NT2/D1 (cell line): Measurements from ENCODE around the gene EMILIN1.

ENCODE experiments used
- DNase-seq: peaks from one replicate; pipeline ENCODE4 v3.0.0-alpha.2; 2011; ENCODE audit warnings: low read depth, low spot score
- H3K27me3 ChIP-seq: 2 replicates; pipeline ENCODE4 v1.6.0; 2011; ENCODE audit warnings: mild to moderate bottlenecking; ENCODE audit not compliant: insufficient read length, insufficient read depth
- H3K36me3 ChIP-seq: 2 replicates; pipeline ENCODE4 v1.6.1; 2011; ENCODE audit warnings: mild to moderate bottlenecking, low read length, mixed read lengths; ENCODE audit not compliant: insufficient read depth, insufficient read length
- H3K4me1 ChIP-seq: 2 replicates; pipeline ENCODE4 v1.5.1; 2011; ENCODE audit not compliant: insufficient read depth, insufficient read length
- H3K4me3 ChIP-seq: 2 replicates; pipeline ENCODE4 v1.5.1; 2011; ENCODE audit warnings: low read depth; ENCODE audit not compliant: insufficient read length
- H3K9ac ChIP-seq: 2 replicates; pipeline ENCODE4 v1.6.0; 2011; ENCODE audit warnings: low read depth; ENCODE audit not compliant: insufficient read length
- H3K9me3 ChIP-seq: 2 replicates; pipeline ENCODE4 v1.5.1; 2011; ENCODE audit warnings: mild to moderate bottlenecking, low read length; ENCODE audit not compliant: insufficient read depth
- SUZ12 ChIP-seq: IDR thresholded peaks from 2 replicates; pipeline ENCODE4 v1.6.1; 2011; ENCODE audit not compliant: insufficient read length, insufficient read depth; ENCODE audit errors: extremely low read depth
- YY1 ChIP-seq: IDR thresholded peaks from 2 replicates; pipeline ENCODE4 v1.6.1; 2011; ENCODE audit not compliant: insufficient read length, insufficient read depth
- ZNF274 ChIP-seq: IDR thresholded peaks from 2 replicates; pipeline ENCODE4 v1.6.1; 2011; ENCODE audit warnings: mild to moderate bottlenecking, low read depth, low read length

EMILIN1 gene

GRCh38 chr2:27078267-27079194, at the start of gene EMILIN1:
Gene EMILIN1, plus strand, starts transcription at chr2:27078615. Its CDS starts 451 bp downstream, at chr2:27079066.
- H3K4me1 ChIP-seq: peaks cover 5% of the 10 kb centered on the region
- DNase-seq: no peak
- H3K27me3 ChIP-seq: no peaks in the 10 kb centered on the region
- H3K4me3 ChIP-seq: no peak within 1 kb of the TSS
- no peaks in the 10 kb centered on the region for H3K9me3 ChIP-seq
- TF ChIP-seq ZNF274 (no peak), SUZ12 (no peak), YY1 (no peak)
- H3K9ac ChIP-seq: peak within 1 kb of the TSS; percentile 61
- H3K36me3 ChIP-seq: no peaks in the 10 kb centered on the region

- DNase-seq: no peak
- peaks cover 4% of the 10 kb centered on the region for H3K4me1 ChIP-seq
- H3K27me3 ChIP-seq: no peaks in the 10 kb centered on the region
- H3K9ac ChIP-seq: no peak overlapping the region
- no peaks in the 10 kb centered on the region for H3K9me3 ChIP-seq
- H3K4me3 ChIP-seq: no peak overlapping the region
- peaks cover 51% of the 10 kb centered on the region for H3K36me3 ChIP-seq
- no peak for TF ChIP-seq SUZ12
- TF ChIP-seq ZNF274: no peak
- TF ChIP-seq YY1: no peak
Measured at GRCh38 chr2:27029051-27029450, 49.4 kb upstream of the EMILIN1 start.

GRCh38 chr2:27032495-27033252, 45.7 kb upstream of the EMILIN1 start, which contains the start of gene TMEM214:
Gene TMEM214, plus strand, starts transcription at chr2:27032965. Its CDS starts 51 bp downstream, at chr2:27033016.
- Histone ChIP-seq H3K36me3 (peaks cover 63% of the 10 kb centered on the region), H3K4me1 (no peaks in the 10 kb centered on the region), H3K9me3 (no peaks in the 10 kb centered on the region), H3K9ac (peak within 1 kb of the TSS; percentile 97), H3K27me3 (no peaks in the 10 kb centered on the region), H3K4me3 (peak within 1 kb of the TSS; percentile 95)
- TF ChIP-seq YY1 (peak; percentile 22), ZNF274 (no peak), SUZ12 (no peak)
- DNase-seq: peak; percentile 77

GRCh38 chr2:27033253-27033852, 45.1 kb upstream of the EMILIN1 start:
- Histone ChIP-seq H3K36me3 (peaks cover 70% of the 10 kb centered on the region), H3K4me3 (peak overlapping the region; percentile 95), H3K9ac (peak overlapping the region; percentile 97), H3K4me1 (no peaks in the 10 kb centered on the region), H3K27me3 (no peaks in the 10 kb centered on the region), H3K9me3 (no peaks in the 10 kb centered on the region)
- TF ChIP-seq YY1 (no peak), SUZ12 (no peak), ZNF274 (no peak)
- DNase-seq: no peak

- H3K27me3 ChIP-seq: no peaks in the 10 kb centered on the region
- no peaks in the 10 kb centered on the region for H3K9me3 ChIP-seq
- H3K36me3 ChIP-seq: peaks cover 87% of the 10 kb centered on the region
- DNase-seq: no peak
- H3K9ac ChIP-seq: no peak overlapping the region
- H3K4me1 ChIP-seq: no peaks in the 10 kb centered on the region
- H3K4me3 ChIP-seq: no peak overlapping the region
- TF ChIP-seq YY1 (no peak), SUZ12 (no peak), ZNF274 (no peak)
Measured at GRCh38 chr2:27038012-27038411, 40.4 kb upstream of the EMILIN1 start.

- no peak overlapping the region for H3K4me3 ChIP-seq
- no peak overlapping the region for H3K9ac ChIP-seq
- no peaks in the 10 kb centered on the region for H3K9me3 ChIP-seq
- DNase-seq: no peak
- H3K27me3 ChIP-seq: no peaks in the 10 kb centered on the region
- TF ChIP-seq SUZ12 (no peak), YY1 (no peak)
- no peaks in the 10 kb centered on the region for H3K4me1 ChIP-seq
- peaks cover 90% of the 10 kb centered on the region for H3K36me3 ChIP-seq
Measured at GRCh38 chr2:27038631-27039339, 39.6 kb upstream of the EMILIN1 start.
